Measurements from ENCODE around the gene PSD4. TPM values are rescaled to one million over a fixed set of nuclear protein-coding genes. Genes with fewer than 3 reads are reported as not detected.

PSD4 gene
- total RNA-seq, 1 experiment from 2014 or later = 1.7 TPM

DNA sequence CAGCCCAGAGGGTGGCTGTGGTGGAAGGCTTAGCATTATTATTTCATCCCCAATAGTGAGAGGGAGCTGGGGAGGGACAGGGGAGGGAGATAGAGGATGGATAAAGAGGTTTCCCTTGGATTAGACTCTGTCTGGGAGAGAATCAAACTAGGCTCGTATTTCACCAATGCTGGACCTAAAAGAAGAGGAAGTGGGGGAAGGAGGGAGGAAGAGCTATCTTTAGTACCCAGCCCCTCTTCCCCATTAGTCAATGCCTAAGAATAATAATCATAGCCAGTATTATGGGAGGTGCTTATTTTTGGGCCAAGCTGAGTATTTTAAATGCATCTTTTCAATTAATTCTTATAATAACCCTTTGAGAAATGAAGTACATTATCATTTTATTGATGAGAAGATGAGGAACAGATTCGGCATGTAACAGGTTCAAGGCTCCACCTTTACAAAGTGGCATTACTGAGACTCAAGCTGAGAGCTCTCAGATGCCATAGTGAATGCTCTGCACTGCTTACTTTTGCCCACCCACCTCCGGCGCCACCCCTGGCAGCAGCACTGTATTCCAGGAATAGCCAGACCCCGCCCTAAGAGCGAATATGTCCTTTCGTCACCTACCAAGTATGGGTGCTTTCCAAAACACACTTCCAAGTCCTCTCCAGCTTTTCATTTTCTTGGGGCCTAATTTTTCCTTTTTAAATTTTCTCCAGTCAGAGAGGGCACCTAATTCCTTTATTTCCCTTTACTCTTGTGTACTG lies 83.9 kb downstream of the PSD4 start:
- H3K4me1 ChIP-seq (replicated peaks) = peaks cover 11% of the 10 kb centered on the region
- no peaks in the 10 kb centered on the region for H3K9me3 ChIP-seq (replicated peaks)
- no peak for DNase-seq (ENCODE audit: low read depth in 1 of 2, low spot score in 2 of 2)
- no peaks in the 10 kb centered on the region for H3K36me3 ChIP-seq
- H3K27me3 ChIP-seq (replicated peaks) = no peaks in the 10 kb centered on the region
- no peak overlapping the region for H3K4me3 ChIP-seq
- no peak overlapping the region for H3K27ac ChIP-seq

GRCh38 chr2:113258471-113259147 lies 84.8 kb downstream of the PSD4 start:
- H3K27me3 ChIP-seq (replicated peaks) = no peaks in the 10 kb centered on the region
- no peak overlapping the region for H3K4me3 ChIP-seq
- H3K27ac ChIP-seq = no peak overlapping the region
- H3K9me3 ChIP-seq (replicated peaks) = no peaks in the 10 kb centered on the region
- no peak for DNase-seq (ENCODE audit: low read depth in 1 of 2, low spot score in 2 of 2)
- H3K4me1 ChIP-seq (replicated peaks) = peaks cover 15% of the 10 kb centered on the region
- H3K36me3 ChIP-seq = no peaks in the 10 kb centered on the region

Other genes with a start within 250 kb of the PSD4 start
- gene IL36G, start 196.0 kb upstream of the PSD4 start, total RNA-seq (2014; rRNA removed; shearing (Covaris generic)) = not detected in 2 replicates
- not detected in 2 replicates for gene IL36A, start 168.5 kb upstream of the PSD4 start, total RNA-seq (2014; rRNA removed; shearing (Covaris generic))
- not detected in 2 replicates for gene IL36B, start 121.1 kb upstream of the PSD4 start, total RNA-seq (2014; rRNA removed; shearing (Covaris generic))
- not detected in 2 replicates for gene IL36RN, start 114.8 kb upstream of the PSD4 start, total RNA-seq (2014; rRNA removed; shearing (Covaris generic))
- gene IL1F10, start 106.0 kb upstream of the PSD4 start, total RNA-seq (2014; rRNA removed; shearing (Covaris generic)) = not detected in 2 replicates
- not detected in 2 replicates for gene IL1RN, start 46.4 kb upstream of the PSD4 start, total RNA-seq (2014; rRNA removed; shearing (Covaris generic))
- gene PAX8, start 105.0 kb downstream of the PSD4 start, total RNA-seq (2014; rRNA removed; shearing (Covaris generic)) = not detected in 2 replicates

Measured in SJSA1 (cell line).